Erythroblast (primary cell): ENCODE data around the gene DOK7.

Source experiments
- DNase-seq, 2 experiments: peaks; one replicate each; lab custom pipeline; 2025; lab: John Stamatoyannopoulos, UW
- GATA1 ChIP-seq: IDR thresholded peaks from 2 replicates; pipeline ENCODE4 v1.6.1; 2011; ENCODE audit warnings: low read depth, mild to moderate bottlenecking, control low read depth, low read length, moderate library complexity
- POLR2A ChIP-seq: IDR thresholded peaks from 2 replicates; pipeline ENCODE4 v1.6.1; 2011; ENCODE audit warnings: mild to moderate bottlenecking, low read length

DOK7 gene

DNA sequence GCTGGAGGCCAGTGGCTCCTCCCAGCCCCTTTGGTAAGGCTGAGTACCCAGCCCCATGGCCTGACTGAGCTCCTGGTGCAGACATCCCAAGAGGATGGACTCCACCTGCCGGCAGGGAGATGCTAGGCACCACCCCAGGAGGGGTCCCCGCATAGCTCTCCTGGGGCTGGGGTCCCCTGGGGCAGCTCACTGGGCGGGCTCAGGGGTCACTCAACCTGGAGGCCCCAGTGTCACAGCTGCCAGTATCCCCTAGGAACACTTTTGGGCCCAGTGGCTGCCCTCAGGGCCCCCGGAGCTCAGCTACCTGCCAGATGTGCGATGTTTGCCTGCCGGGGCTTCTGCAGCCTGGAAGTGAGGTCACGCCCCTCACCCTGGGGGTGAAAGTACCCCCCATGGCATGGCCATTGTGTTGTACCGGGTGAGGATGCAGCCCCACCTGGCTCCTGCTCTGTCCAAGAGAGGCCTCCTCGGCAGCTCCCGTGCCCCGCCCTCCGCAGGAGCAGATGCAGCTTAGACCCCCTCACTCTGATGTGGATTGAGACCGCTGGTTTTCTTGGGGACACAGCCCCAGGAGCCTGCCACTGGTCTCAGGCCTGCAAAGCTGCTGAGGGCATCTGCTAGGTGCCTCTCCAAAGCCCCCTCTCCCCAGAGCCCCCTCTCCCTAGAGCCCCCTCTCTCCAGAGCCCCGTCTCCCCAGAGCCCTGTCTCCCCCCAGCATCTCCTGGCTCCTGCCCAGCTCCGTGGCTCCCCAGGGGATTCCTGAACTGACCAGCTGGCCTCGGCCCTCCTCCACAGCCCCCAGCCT lies 28.0 kb upstream of the DOK7 start:
- DNase-seq = no peak
- TF ChIP-seq POLR2A (no peak), GATA1 (no peak)

DNA sequence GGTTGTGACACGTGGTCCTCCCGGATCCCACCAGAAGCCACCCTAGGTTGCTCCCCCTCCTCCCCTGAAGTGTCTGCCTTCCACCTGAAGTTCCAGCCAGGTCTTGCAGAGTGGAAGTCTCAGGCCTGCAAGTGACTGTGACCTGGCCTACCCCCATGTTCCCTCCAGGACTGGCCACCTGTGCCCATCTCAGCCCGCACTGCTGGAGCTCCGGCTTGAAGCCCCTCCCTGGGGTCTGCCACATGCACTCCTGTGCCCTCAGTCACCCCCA lies 27.5 kb upstream of the DOK7 start:
- no peak for TF ChIP-seq GATA1
- no peak for TF ChIP-seq POLR2A
- DNase-seq = no peak

DNA sequence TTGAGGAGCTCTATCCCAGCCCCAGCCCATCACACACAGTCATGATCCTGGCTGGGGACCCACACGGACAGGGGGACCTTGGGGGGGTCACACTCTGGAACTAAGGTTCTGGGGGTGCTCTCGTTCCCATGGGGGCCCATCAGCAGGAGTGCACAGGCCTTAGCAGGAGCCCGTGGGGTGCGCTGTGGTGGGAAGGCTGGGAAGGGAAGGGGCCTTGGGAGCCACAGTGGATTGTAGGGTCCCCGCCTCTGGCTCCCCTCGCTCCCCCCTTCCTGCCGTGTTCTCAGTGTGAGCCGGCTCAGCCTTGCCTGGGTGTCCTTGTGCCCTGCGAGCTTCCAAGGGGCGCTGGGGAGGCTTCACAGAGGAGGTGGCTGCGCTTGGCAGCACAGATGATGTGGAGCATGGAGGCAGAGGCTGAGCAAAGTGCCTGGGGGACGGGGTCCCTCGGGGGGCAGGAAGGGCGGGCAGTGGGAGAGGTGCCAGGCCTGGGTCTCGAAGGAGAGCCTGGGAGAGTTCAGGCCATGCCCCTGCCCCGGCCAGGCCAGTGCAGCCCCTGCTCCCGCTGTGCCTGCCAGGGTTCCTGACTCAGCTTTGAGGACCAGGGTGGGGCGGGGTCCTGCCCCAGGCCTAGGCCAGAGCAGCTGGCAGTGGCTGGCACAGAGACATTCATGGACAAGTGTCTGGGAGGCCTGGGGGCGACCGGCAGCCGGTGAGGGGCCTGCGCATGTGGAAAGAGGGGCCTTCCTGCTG lies 26.9 kb upstream of the DOK7 start:
- no peak for DNase-seq
- TF ChIP-seq POLR2A = no peak
- TF ChIP-seq GATA1 = no peak

DNA sequence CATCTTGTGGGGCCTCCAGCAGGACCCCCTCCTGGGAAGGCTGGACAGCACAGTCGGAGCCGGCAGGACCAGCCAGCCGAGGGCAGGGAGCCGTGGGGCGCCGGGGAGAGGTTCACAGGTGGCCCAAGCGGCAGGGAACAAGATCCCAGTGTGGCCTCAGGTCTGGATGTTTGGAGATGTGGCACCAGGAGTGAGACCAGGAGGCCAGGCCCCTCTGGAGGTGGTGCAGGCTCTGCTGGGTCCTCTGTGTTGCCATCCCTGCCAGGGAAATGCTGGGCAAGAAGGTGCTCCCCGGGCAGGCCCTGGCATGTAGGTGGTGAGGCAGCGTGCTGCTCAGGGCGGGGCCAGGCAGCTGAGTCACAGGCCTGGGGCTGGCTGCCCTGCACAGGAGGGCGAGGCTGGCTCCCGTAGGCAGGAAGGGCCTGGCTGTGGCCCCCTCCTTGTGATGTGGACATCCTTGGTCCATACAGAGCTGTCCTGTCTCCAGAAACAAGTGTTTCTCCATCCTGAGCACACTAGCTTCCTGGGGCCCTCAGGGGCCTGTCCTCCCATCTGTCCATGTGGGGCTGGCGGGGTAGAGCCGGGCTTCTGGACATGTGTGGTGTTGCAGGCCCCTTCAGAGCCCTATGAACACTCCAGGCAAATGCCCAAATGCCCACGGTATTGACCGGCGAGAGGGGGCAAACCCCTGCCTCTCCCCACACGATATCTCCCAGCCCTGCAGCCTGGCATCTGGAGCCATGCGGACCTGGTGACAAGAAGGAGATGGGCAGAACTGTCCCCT lies 26.1 kb upstream of the DOK7 start:
- TF ChIP-seq POLR2A (peak; percentile 22), GATA1 (no peak)
- DNase-seq = peak; percentile 14 to 62

DNA sequence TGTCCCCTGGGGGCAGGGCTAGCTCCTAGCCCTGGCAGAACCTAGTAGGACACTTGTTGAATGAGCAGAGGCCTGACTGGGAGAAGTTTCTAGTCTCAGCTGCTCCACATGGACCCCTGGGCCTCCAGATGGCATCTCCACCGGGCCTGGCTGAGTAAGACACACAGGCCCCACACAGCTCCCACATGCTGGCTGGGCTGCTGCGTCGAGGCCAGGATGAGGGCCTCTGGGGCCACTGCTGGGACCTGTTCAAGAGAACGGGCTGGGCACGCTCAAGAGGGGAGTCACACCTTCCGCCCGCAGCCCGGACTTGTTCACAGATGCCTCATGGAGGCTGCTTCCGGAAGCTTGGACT lies 25.5 kb upstream of the DOK7 start:
- no peak for DNase-seq
- TF ChIP-seq POLR2A (no peak), GATA1 (no peak)

DNA sequence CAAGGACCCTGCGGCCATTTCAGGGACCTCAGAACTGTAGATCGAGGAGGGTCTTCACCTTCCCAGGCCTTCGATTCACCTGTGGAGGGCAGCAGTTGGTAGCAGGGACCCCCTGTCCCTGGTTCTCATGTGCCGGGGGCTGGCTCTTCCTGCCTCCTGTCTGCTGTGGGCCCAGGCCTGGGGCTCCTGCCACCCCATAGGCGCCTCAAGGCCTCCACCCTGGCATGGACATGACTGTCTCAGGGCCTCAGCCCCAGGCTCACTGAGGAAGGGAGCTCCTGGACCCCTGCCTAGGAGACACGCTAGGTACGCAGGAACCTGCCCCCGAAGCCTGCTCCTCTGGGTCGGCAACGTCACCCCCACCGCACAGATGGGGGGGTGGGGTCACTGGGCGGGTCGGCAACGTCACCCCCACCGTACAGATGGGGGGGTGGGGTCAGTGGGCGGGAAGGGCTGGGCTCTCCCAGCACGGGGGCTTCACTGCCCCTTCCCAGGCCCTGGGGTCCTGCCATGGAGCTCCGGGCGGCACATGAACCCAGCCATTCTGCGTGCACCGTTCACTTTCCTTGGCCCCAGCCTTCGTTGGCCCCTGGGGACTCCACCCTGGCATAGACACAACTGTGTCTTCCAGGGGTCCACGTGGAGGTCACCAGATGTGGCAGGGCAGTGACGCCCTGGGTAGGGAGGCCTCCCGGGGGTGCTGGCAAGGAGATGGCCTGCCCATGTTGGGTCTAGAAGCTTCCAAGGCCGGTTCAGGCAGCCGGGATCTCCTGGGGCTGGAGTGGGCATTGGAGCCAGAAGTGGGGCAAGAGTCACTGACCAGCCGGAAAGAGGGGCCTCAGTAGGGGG lies 24.9 kb upstream of the DOK7 start:
- no peak for DNase-seq
- TF ChIP-seq GATA1 (no peak), POLR2A (no peak)

DNA sequence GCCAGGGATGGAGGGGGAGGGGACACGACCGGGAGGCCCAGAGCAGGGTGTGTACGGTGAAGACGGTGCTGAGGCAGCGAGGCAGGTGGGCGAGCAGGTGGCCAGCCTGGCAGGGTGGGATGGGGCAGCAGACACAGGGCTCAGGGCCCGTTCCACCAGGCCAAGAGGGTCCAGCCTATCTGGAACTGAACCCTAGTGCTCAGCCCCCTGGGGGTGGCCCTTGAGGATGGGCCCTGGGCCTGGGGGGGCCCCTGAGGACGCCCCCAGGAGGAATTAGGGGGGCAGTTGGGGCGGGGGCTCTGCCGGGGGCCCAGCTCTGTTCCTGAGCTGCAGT lies 24.3 kb upstream of the DOK7 start:
- TF ChIP-seq GATA1 (no peak), POLR2A (no peak)
- no peak for DNase-seq

DNA sequence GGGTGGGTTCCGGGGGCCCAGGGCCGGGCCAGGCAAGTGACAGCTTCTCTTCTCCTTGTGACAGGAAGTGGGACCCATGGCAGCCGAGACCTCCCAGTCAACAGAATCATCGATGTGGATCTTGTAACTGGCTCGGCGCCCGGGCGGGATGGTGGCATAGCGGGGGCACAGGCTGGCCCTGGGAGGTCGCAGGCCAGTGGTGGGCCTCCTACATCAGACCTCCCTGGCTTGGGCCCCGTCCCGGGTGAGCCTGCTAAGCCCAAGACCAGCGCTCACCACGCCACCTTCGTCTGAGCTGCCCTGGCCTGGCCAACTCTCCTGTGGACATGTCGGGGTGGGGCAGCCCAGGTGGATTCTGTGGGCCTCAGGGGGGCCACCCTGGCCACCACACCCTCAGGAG lies 23.7 kb upstream of the DOK7 start:
- no peak for DNase-seq
- TF ChIP-seq GATA1 = no peak
- no peak for TF ChIP-seq POLR2A

DNA sequence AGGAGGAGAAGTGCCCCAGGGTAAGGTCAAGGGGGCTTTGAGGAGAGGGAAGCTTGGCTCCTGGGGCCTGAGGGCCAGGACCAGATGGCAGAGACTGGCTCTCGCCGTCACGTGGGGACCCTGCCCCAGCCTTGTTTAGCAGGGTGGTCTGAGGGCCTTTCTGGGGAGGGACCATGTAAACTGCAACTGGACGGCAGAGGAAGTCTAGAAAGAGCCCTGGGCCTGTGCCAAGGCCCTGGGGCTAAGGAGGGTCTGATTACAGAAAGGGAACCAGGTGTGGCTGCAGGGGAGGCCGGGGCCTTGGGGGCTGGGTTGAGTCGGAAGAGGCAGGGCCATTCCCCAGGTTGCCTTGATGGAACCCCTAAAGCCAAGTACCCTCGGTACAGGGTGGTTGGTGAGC lies 23.1 kb upstream of the DOK7 start:
- no peak for TF ChIP-seq GATA1
- TF ChIP-seq POLR2A = no peak
- DNase-seq = no peak

DNA sequence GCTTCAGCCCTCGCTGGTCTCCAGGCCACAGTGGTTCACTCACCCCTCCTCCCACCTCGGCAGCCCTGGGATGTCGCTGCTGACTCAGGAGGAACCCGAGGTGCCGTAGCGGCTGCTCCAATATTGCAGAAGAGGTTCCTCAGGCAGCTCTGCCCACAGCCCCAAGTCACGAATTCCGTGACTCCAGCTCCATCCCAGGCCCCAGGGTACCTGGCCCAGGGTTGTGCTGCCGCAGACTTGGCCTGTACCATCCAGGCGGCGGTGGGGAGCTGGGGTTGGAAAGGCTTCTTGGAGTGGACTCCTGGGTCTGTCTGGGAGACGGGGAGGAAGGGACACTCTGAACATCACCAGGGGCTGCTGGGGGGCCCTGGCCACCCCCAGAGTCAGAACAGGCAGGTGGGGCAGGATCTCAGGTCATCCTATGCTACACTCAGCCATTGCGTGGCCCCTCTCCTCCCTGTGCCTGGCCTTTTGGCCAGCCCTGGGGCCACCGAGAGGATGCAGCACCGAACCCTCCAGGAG lies 22.1 kb upstream of the DOK7 start:
- TF ChIP-seq POLR2A (no peak), GATA1 (no peak)
- DNase-seq = no peak

DNA sequence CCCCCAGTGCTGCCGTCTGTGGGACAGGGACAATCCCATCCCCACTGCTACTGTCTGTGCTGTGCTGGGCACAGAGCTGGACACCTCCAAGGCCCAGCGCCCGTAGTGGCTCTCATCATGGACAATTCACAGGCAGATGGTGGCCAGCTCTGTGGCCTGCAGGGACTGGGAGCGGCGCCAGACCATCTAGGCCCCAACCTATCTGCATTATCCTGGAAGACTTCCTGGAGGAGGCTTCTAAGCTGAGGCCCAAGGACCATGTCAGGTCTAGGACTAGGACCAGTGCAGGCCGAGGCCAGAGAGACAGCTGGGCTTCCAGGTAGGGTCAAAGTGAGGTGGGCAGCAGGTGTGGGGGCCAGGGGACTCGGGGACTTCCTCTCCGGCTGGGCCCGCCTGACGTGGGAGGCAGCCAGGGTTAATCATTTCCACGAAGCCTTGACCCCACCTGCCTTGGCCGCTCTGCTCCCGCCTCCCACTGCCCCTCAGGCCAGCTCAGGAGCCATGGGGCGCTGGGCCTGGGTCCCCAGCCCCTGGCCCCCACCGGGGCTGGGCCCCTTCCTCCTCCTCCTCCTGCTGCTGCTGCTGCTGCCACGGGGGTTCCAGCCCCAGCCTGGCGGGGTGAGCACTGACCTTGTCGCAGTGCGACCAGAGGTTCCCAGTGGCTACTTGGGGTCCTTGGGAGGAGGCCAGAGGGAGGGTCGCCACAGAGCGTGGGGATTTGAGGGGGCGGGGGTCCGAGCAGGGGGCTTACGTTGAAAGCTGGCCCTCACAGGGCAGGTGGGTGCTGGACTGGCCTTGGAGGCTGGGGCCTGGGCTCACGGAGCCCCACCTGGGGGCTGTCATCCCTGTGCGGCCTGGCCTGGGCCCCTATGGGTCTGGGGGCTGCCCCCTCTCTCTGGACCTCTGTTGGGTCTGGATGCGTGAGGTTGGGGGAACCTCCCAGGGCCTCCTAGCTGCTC lies 21.3 kb upstream of the DOK7 start, which contains the start of gene HGFAC:
Gene HGFAC (plus strand): TSS at position 468 of the 959 bp plus-strand sequence. CDS start 34 bp downstream, at position 502.
- no peak for TF ChIP-seq GATA1
- no peak for TF ChIP-seq POLR2A
- DNase-seq = no peak

DNA sequence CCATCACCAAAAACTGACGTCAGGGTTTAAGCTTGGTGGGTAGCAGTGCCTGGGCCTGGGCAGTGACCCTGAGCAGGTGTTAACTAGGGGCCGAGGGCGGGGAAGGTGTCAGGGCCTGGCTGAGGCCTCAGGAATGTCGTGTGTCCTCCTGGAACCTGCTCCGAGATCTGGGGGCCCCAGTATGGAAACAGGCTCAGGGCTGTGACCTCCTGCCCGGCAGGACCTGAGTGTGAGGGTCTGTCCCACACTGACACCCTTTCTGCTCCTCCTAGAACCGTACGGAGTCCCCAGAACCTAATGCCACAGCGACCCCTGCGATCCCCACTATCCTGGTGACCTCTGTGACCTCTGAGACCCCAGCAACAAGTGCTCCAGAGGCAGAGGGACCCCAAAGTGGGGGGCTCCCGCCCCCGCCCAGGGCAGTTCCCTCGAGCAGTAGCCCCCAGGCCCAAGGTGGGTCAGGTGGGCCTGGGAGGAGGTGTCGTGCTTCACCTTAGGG lies 20.6 kb upstream of the DOK7 start:
- no peak for DNase-seq
- TF ChIP-seq POLR2A = no peak
- no peak for TF ChIP-seq GATA1
